Stimulated activated CD8-positive, alpha-beta memory T cell treated with anti-CD3 and anti-CD28 coated beads, Interleukin-12 subunit alpha, Interleukin-12 subunit beta, amount 100 ng/mL, for 4 hours (primary cell): ENCODE data around the gene RSU1.

Experiments used
- DNase-seq: peaks from one replicate; pipeline ENCODE4 v3.0.0-alpha.2; 2020; ENCODE audit warnings: low read depth

The RSU1 gene

GRCh38 chr10:16602104-16602775, 215.0 kb downstream of the RSU1 start:
- DNase-seq = no peak

- no peak for DNase-seq
Measured at GRCh38 chr10:16599662-16600061, 217.6 kb downstream of the RSU1 start.

DNA sequence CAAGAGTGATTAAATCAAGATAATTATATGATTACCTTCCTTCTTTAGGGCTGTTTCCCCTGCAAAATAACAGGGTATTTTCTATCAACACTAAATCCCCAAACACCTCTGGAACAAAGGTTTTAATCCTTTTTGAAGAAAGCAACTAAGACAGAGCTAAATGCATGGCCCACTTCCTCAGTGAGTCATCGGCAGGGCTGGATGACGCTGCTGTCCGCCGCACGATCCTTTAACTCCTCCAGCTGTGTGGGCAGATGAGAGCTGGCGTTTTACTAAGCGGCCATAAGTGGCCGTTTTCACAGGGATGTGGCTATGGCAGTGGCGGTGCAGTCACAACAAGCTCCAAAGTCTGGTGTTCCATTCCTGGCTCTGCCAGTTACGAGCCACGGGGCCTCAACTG, 219.6 kb downstream of the RSU1 start:
- no peak for DNase-seq

GRCh38 chr10:16592378-16592777, 224.8 kb downstream of the RSU1 start:
- no peak for DNase-seq

GRCh38 chr10:16586358-16587138, 230.7 kb downstream of the RSU1 start:
- DNase-seq = no peak

- DNase-seq = no peak
Measured at GRCh38 chr10:16585103-16585502, 232.1 kb downstream of the RSU1 start.

DNA sequence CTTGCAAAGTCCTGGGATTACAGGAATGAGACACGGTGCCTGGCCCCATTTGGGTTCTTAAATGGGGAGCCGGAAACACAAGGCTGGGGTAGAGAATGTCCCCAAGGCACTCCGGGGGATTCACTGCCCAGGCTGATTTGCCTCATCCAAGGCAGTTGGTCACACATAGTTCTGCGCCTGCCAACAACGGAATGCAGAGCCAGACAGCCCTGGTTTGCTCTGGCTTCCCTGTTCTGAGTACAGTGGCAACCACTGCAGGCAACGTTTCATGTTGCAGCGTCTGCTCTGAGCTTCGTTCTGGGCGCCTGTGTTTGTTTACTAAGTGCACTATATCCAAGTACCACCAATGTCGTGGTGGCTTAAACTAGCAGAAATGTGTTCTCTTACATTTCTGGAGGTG, 233.8 kb downstream of the RSU1 start:
- DNase-seq = no peak

GRCh38 chr10:16581202-16581601, 236.0 kb downstream of the RSU1 start:
- no peak for DNase-seq

GRCh38 chr10:16570731-16571130, 246.5 kb downstream of the RSU1 start:
- DNase-seq = no peak

- no peak for DNase-seq
Measured at GRCh38 chr10:16566202-16566805, 250.9 kb downstream of the RSU1 start.

DNA sequence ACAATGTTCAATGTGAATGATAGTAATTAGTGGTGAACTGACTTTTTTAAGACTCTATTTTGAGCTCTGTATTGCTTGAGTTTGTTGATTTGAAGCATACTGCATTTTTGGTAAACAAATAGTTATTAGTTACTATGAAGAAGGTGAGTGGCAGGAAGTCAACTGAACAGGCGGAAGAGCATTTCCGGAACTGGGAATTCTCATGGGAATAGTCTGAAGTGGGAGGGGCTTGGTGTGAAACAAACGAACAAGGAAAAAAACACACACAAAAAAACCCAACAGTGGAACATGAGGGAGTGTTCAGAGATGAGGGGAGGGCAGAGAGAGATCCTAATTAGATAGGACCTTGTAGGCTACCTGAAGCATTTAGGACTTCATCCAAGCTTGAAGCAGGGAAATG, 251.6 kb downstream of the RSU1 start:
- no peak for DNase-seq

GRCh38 chr10:16562891-16563290, 254.3 kb downstream of the RSU1 start:
- no peak for DNase-seq

- no peak for DNase-seq
Measured at GRCh38 chr10:16559236-16559773, 257.9 kb downstream of the RSU1 start.

DNA sequence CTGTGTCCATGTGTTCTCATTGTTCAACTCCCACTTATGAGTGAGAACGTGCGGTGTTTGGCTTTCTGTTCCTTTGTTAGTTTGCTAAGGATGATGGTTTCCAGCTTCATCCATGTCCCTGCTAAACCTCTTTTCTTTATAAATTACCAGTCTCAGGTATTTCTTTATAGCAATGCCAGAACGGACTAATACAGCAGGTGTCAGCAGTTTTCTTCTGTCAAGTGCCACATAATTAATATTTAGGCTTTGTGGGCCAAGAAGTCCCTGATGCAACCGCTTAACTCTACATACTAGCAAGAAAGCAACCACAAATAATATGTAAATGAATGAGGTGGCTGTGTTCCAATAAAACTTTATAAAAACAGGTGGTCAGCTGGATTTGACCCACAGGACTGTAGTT, 269.3 kb downstream of the RSU1 start:
- DNase-seq = no peak

GRCh38 chr10:16545116-16545736, 272.0 kb downstream of the RSU1 start:
- no peak for DNase-seq

GRCh38 chr10:16544591-16544990, 272.6 kb downstream of the RSU1 start:
- no peak for DNase-seq

GRCh38 chr10:16544099-16544498, 273.1 kb downstream of the RSU1 start:
- no peak for DNase-seq
